GM19372 (cell line): ENCODE data around the gene CEP112.

Experiments used
- ATAC-seq: cut with Tn5 transposase; IDR thresholded peaks from one replicate; pipeline ENCODE4 v1.9.1; 2021; ENCODE audit warnings: mild to moderate bottlenecking, low read depth, moderate library complexity; ENCODE audit not compliant: unreplicated experiment

CEP112 gene

GRCh38 chr17:66000216-66000615 is 191.7 kb downstream of the CEP112 start:
- no peak for ATAC-seq

DNA sequence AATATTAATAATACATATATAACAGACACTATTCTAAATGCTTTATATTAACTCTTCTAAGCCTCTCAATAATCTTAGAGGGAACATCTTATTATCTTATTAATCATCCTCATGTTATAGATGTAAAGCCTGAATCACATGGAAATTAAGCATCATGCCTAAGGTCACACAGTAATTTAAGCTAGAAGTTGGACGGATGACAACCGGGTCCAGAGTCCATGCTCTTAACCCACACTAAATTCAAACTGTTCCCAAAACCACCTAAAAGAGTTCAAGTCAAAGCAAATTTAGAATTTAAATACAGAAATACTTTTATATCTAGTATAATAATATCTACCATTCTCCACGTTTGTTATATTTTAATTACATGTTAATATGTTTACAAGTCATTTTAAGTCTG is 193.3 kb downstream of the CEP112 start:
- no peak for ATAC-seq

GRCh38 chr17:65994679-65995078 is 197.3 kb downstream of the CEP112 start:
- ATAC-seq, result no peak

- no peak for ATAC-seq
Observed at GRCh38 chr17:65994114-65994513, 197.8 kb downstream of the CEP112 start.

GRCh38 chr17:65990593-65990992 is 201.3 kb downstream of the CEP112 start:
- ATAC-seq, result no peak

DNA sequence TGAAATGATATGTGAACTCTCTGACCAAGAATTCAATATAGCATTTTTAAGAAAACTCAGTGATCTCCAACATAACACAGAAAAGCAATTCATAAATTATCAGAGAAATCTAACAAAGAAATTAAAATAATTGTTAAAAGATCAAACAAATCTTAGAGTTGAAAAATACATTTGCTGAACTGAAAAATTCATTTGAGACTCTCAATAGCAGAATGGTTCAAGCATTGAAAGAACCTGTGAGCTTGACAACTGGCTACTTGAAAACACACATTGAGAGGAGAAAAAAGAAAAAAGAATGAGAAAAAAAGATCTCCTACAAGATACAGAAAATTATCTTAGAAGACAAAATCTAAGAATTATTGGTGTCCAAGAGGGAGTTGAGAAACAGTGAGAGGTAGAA is 203.5 kb downstream of the CEP112 start:
- ATAC-seq, result no peak

- ATAC-seq, result no peak
Observed at GRCh38 chr17:65987988-65988387, 203.9 kb downstream of the CEP112 start.

- ATAC-seq, result no peak
Observed at GRCh38 chr17:65985571-65985970, 206.4 kb downstream of the CEP112 start.

DNA sequence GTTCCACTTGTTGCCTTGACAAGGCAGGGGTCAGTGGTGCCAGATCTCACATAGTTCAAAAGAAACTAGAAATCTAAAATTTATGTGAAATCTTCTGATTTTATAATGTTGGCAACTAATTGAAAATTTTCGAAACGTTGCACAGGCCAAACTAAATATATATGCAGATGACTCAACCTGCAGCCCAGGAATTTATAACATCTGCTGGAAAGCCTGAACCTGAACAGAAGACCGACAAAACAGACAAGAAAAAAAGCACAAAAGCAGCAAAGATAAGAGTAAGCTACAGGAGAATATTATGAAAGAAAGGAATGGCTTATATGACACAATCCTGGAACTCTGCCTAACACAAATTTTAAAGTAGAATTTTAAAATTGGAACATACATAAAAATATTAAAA is 207.6 kb downstream of the CEP112 start:
- no peak for ATAC-seq

DNA sequence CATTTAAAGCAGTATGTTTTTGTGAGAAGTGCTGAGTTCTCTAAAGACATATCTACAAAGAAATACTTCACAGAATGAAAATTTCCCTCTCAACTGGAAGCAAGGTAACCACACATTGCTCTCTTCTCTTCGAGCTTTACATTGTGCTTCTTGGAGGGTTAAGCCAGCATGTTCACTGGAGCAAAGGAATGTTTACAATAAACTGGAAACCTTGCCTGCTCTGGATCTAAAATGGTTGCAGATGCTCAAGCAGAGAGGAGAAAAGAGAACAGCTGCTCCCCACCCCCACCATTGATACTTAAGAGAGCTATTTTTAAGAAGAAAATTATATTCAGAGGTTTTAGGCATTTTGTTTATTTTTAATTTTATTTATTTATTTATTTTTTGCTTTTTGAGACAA is 213.1 kb downstream of the CEP112 start:
- no peak for ATAC-seq

- no peak for ATAC-seq
Observed at GRCh38 chr17:65977041-65977440, 214.9 kb downstream of the CEP112 start.

- no peak for ATAC-seq
Observed at GRCh38 chr17:65975878-65976277, 216.1 kb downstream of the CEP112 start.

DNA sequence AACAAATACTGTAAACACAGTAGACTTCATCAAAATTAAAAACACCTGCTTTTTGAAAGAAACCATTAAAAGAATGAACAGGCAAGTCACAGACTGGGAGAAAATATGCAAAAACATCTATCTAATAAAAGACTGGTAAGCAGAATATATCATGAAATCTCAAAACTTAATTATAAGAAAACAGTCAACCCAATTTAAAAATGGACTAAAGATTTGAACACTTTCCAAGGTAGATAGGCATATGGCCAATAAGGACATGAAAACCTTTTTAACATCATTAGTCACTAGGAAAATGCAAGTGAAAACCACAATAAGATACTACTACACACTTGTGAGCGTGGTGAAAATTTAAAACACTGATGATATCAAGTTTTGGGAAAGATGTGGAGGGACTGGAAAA is 218.7 kb downstream of the CEP112 start:
- ATAC-seq, result no peak

GRCh38 chr17:65967372-65967771 is 224.6 kb downstream of the CEP112 start:
- no peak for ATAC-seq

- no peak for ATAC-seq
Observed at GRCh38 chr17:65966072-65966695, 225.7 kb downstream of the CEP112 start.

DNA sequence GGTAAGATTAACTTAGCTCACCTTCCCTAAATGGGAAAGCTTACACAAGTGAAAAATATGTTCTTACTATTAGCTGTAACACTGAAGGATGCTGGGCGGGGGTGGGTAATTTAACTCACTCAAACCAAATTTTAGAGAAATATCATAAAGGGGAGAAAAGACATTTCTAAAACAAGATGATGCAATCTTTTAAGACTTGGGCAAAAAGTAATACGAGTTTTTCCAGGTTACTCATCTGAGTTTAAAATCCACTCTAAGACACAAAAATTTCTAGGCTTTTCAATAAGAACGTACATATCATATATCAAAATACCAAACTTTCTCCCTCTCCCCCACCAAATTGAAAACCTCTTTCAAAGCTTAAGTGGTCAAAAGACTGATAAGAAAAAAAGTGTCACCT is 228.8 kb downstream of the CEP112 start:
- ATAC-seq, result no peak

DNA sequence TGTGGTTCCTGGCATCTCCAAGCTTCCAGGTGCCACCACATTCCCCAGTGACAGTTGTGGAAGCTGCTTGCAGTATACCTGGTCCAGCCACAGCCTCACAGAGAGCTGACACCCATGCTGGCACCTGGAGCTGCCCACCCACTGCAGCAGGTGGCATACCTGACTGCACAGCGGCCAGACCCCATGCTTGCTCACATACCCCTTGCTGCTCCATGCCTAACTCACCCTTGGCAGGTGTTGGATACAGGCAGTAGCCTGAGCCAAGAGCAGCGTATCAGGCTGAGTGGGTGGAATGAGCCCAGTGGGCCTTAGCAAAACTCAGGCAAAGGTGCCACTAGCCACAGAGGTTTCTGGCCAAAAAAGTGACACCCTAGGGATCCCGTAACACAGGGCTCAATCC is 232.3 kb downstream of the CEP112 start:
- no peak for ATAC-seq

GRCh38 chr17:65956814-65957213 is 235.1 kb downstream of the CEP112 start:
- no peak for ATAC-seq

DNA sequence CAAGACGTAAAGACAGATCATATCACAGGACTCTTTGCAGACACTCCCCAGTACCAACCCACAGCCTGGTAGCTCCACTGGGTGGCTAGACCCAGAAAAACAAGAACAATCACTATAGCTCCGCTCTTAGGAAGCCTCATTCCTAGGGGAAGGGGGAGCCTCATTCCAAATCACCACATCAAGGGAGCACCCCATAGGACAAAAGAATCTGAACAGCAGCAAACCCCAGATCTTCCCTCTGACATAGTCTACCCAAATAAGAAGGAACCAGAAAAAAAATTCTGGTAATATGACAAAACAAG is 237.8 kb downstream of the CEP112 start:
- no peak for ATAC-seq

GRCh38 chr17:65953316-65954147 is 238.4 kb downstream of the CEP112 start:
- ATAC-seq, result no peak

GRCh38 chr17:65952586-65952985 is 239.3 kb downstream of the CEP112 start:
- no peak for ATAC-seq

GRCh38 chr17:65952015-65952414 is 239.9 kb downstream of the CEP112 start:
- ATAC-seq, result no peak
